Stimulated activated CD8-positive, alpha-beta memory T cell treated with anti-CD3 and anti-CD28 coated beads, Interleukin-4, amount 100 ng/mL, for 48 hours (primary cell): ENCODE measurements around the gene SECISBP2.
"Not testable (repeated sequence)": the region's sequence is repeated elsewhere in the genome, so short reads cannot be mapped to it uniquely, and the experiment has no call there.

ENCODE experiments used
- DNase-seq: peaks from one replicate; pipeline ENCODE4 v3.0.0-alpha.2; 2020

The SECISBP2 gene

GRCh38 chr9:89310475-89311345 is 7.6 kb upstream of the SECISBP2 start, which contains the start of gene CKS2:
CKS2 (plus strand) TSS chr9:89311195; CDS start chr9:89311293, 98 bp downstream.
- DNase-seq = peak; percentile 100

- DNase-seq = no peak
Measured at GRCh38 chr9:89311346-89312221, 6.7 kb upstream of the SECISBP2 start.

GRCh38 chr9:89312222-89312571 is 6.1 kb upstream of the SECISBP2 start:
- DNase-seq = no peak

- no peak for DNase-seq
Measured at GRCh38 chr9:89313842-89314241, 4.5 kb upstream of the SECISBP2 start.

- DNase-seq = no peak
Measured at GRCh38 chr9:89314955-89315354, 3.3 kb upstream of the SECISBP2 start.

GRCh38 chr9:89315482-89315881 is 2.8 kb upstream of the SECISBP2 start:
- DNase-seq = no peak

- DNase-seq = no peak
Measured at GRCh38 chr9:89317282-89317681, 1.0 kb upstream of the SECISBP2 start.

GRCh38 chr9:89319015-89319905 is 960 bp downstream of the SECISBP2 start:
- no peak for DNase-seq

- no peak for DNase-seq
Measured at GRCh38 chr9:89323390-89323789, 5.1 kb downstream of the SECISBP2 start.

- no peak for DNase-seq
Measured at GRCh38 chr9:89325733-89326132, 7.4 kb downstream of the SECISBP2 start.

- DNase-seq = no peak
Measured at GRCh38 chr9:89328064-89328463, 9.8 kb downstream of the SECISBP2 start.

GRCh38 chr9:89329917-89330316 is 11.6 kb downstream of the SECISBP2 start:
- no peak for DNase-seq

GRCh38 chr9:89330513-89330912 is 12.2 kb downstream of the SECISBP2 start:
- DNase-seq = no peak

- DNase-seq = no peak
Measured at GRCh38 chr9:89339807-89340206, 21.5 kb downstream of the SECISBP2 start.

- no peak for DNase-seq
Measured at GRCh38 chr9:89340332-89340731, 22.0 kb downstream of the SECISBP2 start.

- no peak for DNase-seq
Measured at GRCh38 chr9:89342213-89342612, 23.9 kb downstream of the SECISBP2 start.

GRCh38 chr9:89342948-89343347 is 24.6 kb downstream of the SECISBP2 start:
- no peak for DNase-seq

- DNase-seq = not testable (repeated sequence)
Measured at GRCh38 chr9:89343812-89344211, 25.5 kb downstream of the SECISBP2 start.

GRCh38 chr9:89345476-89345875 is 27.2 kb downstream of the SECISBP2 start:
- no peak for DNase-seq

- no peak for DNase-seq
Measured at GRCh38 chr9:89346696-89347095, 28.4 kb downstream of the SECISBP2 start.

GRCh38 chr9:89347651-89348050 is 29.4 kb downstream of the SECISBP2 start:
- DNase-seq = no peak

GRCh38 chr9:89349607-89350006 is 31.3 kb downstream of the SECISBP2 start:
- no peak for DNase-seq
